Immature natural killer cell (primary cell): ENCODE data around the gene ARHGEF1. TPM values are rescaled to one million over a fixed set of nuclear protein-coding genes. Genes with fewer than 3 reads are reported as not detected.
A peak's percentile ranks its signal among the peaks of the same experiment; 100 is the strongest.
"Not testable (repeated sequence)": the region's sequence is repeated elsewhere in the genome, so short reads cannot be mapped to it uniquely, and the experiment has no call there.

Experiments used
- DNase-seq, 3 donors: peaks; one replicate each; pipeline ENCODE4 v3.0.0; 2022; ENCODE audit warnings: mixed read lengths in 1 of 3
- H3K27ac Mint-ChIP-seq, 6 donors: one replicate each; pipeline ENCODE4 v1.8.0; 2020; ENCODE audit warnings: mixed read lengths in 6 of 6, mild to moderate bottlenecking in 5 of 6, inconsistent platforms in 4 of 6, moderate library complexity in 3 of 6
- H3K27me3 Mint-ChIP-seq, 3 donors: one replicate each; pipeline ENCODE4 v1.8.0; 2020 to 2021; ENCODE audit warnings: low read depth in 3 of 3, mild to moderate bottlenecking in 3 of 3, mixed read lengths in 3 of 3, moderate library complexity in 3 of 3, inconsistent platforms in 1 of 3
- H3K36me3 Mint-ChIP-seq, 3 donors: one replicate each; pipeline ENCODE4 v1.8.0; 2020; ENCODE audit warnings: mixed read lengths in 3 of 3, inconsistent platforms in 2 of 3, mild to moderate bottlenecking in 2 of 3
- H3K4me1 Mint-ChIP-seq, 2 donors: one replicate each; pipeline ENCODE4 v1.8.0; 2020; ENCODE audit warnings: inconsistent platforms in 2 of 2, mild to moderate bottlenecking in 2 of 2, mixed read lengths in 2 of 2, moderate library complexity in 1 of 2
- H3K4me3 Mint-ChIP-seq, 5 donors: one replicate each; pipeline ENCODE4 v1.8.0; 2020; ENCODE audit warnings: mild to moderate bottlenecking in 5 of 5, mixed read lengths in 5 of 5, inconsistent platforms in 3 of 5, moderate library complexity in 3 of 5
- H3K9me3 Mint-ChIP-seq, 6 donors: one replicate each; pipeline ENCODE4 v1.8.0; 2020; ENCODE audit warnings: mild to moderate bottlenecking in 6 of 6, mixed read lengths in 6 of 6, inconsistent platforms in 4 of 6, moderate library complexity in 3 of 6
- polyA plus RNA-seq, 3 donors: library from polyadenylated mRNA; unstranded; fragments of 300-500 nt; fragmentation: Illumina TruSeq; gene quantifications; one replicate each; pipeline ENCODE4 v1.2.3, GENCODE V29; 2021

The ARHGEF1 gene
- polyA plus RNA-seq, 3 donors from 2014 or later: 129 to 394 (median 156) TPM

- H3K4me1 Mint-ChIP-seq: peaks cover 56% of the 10 kb centered on the region in 2 donors
- H3K27ac Mint-ChIP-seq: peak overlapping the region; percentile 61 to 94 (median 84)
- no peaks in the 10 kb centered on the region for H3K9me3 Mint-ChIP-seq
- peak overlapping the region in 1 of 5 donors; percentile 35 for H3K4me3 Mint-ChIP-seq
- DNase-seq: no peak
- peaks cover 8 to 27% (median 10%) of the 10 kb centered on the region in 3 donors for H3K36me3 Mint-ChIP-seq
- peaks cover 8 to 16% (median 10%) of the 10 kb centered on the region in 3 donors for H3K27me3 Mint-ChIP-seq
Observed at GRCh38 chr19:41868120-41868988, 14.6 kb upstream of the ARHGEF1 start.

- no peak overlapping the region for H3K4me3 Mint-ChIP-seq
Observed at GRCh38 chr19:41868989-41869300, 14.0 kb upstream of the ARHGEF1 start.

DNA sequence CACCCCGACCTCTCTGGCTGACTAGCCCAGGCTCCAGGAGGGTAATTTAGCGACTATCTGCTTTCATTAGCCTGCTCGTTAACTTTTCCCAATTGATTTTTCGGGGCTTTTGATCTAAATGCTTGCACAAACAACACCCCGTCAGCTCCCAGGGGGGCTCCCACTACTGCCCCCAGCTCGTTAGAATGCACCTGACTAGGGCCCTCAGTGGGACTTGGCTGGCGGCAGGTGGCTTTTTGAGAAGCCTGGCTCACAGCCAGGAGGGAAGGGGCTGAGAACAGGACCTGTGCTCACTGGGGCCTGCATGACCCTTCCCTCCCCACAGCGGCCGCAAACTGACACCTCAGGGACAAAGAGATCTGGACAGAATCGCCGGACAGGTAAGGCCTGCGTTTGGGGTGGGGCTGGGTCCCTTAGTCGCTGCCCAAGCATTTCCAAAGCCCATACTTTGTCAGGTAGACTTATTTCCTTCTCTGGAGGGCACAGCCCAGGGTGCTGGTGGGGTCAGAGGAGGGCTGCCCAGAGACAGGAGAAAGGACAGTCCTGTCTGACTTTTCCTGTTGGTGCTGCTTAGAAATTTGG lies 13.5 kb upstream of the ARHGEF1 start:
- Mint-ChIP-seq H3K4me1 (peaks cover 49 to 57% of the 10 kb centered on the region in 2 donors), H3K36me3 (peaks cover 3 to 20% (median 5%) of the 10 kb centered on the region in 3 donors), H3K27me3 (peaks cover 8 to 16% (median 11%) of the 10 kb centered on the region in 3 donors), H3K9me3 (no peaks in the 10 kb centered on the region), H3K27ac (peak overlapping the region; percentile 84 to 98 (median 92)), H3K4me3 (no peak overlapping the region)
- DNase-seq: no peak

More at GRCh38 chr19:41868989-41869300, 14.0 kb upstream of the ARHGEF1 start:
- Mint-ChIP-seq H3K27me3 (peaks cover 8 to 16% (median 11%) of the 10 kb centered on the region in 3 donors), H3K9me3 (no peaks in the 10 kb centered on the region), H3K27ac (peak overlapping the region in 5 of 6 donors; percentile 50 to 94 (median 73)), H3K36me3 (peaks cover 6 to 24% (median 8%) of the 10 kb centered on the region in 3 donors), H3K4me1 (peaks cover 54 to 57% of the 10 kb centered on the region in 2 donors)
- no peak for DNase-seq

DNA sequence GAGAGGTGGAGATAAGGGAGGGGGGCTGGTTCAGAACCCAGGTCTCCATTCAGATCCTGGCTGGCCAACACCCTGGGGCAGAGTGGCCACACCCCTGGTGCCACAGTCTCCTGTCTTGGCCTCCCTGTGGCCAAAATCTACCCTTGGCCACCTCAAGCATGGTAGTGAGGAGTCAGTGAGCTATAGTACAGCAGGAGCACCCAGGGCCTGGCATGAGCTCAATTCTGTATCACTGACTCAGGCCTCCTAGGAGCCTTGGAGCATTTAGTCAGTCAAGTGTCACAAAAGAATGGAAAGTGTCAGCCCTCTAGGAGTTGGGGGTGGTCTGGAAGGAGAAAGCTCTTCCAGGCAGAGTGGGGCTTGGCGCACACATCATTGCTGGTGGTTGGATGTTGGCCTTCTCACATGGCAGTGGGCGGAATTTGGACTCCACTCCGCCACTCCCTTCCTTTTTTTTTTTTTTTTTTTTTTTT lies 12.5 kb upstream of the ARHGEF1 start:
- Mint-ChIP-seq H3K9me3 (no peaks in the 10 kb centered on the region), H3K36me3 (peaks cover 0 to 16% (median 5%) of the 10 kb centered on the region in 3 donors), H3K4me1 (peaks cover 49 to 64% of the 10 kb centered on the region in 2 donors), H3K4me3 (peak overlapping the region in 3 of 5 donors; percentile 31 to 66 (median 58)), H3K27ac (peak overlapping the region; percentile 87 to 98 (median 92)), H3K27me3 (peaks cover 12 to 20% (median 13%) of the 10 kb centered on the region in 3 donors)
- no peak for DNase-seq

DNA sequence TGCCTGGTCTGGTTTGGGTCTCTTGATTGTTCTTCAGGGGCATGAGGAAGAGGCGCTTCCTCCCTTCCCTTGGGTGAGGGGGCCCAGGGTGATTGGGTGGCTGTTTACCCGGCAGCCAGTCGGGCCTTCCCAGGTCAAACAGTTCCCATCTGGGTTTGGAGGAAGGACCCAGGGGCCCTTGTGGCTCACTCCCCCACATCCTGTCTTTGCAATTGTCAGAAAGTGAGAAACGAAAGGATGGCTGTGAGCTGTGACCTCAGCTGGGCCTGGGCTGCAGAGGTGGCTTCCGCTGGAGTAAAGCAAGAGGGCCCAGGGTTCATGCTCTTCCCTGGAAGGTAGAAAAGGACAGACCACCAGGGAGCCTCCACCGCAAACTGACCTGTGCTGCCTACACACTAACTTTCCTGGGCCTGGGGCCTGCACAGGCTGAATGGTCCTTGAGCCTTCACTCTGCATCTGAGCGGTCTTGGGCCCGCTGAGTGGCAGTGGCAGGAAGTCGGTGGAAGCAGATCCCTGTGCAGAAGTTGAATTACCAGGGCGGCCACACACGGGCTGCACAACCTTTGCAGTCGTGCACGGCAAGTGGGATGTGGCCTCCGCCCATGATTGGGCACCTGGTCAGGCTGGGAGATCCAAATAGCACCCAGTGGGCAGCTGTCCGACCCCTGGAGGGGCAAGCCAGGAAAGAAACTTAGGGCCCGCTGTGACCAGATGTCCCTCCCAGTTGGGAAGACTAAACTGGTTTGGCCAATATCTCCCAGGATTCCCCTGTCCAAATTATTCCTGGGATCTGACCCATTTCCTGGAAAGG lies 11.2 kb upstream of the ARHGEF1 start:
- peak overlapping the region; percentile 76 to 86 (median 81) for H3K4me3 Mint-ChIP-seq
- peaks cover 0 to 16% (median 5%) of the 10 kb centered on the region in 3 donors for H3K36me3 Mint-ChIP-seq
- peaks cover 17 to 23% (median 18%) of the 10 kb centered on the region in 3 donors for H3K27me3 Mint-ChIP-seq
- H3K27ac Mint-ChIP-seq: peak overlapping the region; percentile 94 to 100 (median 98)
- peaks cover 61 to 73% of the 10 kb centered on the region in 2 donors for H3K4me1 Mint-ChIP-seq
- peak; percentile 81 to 84 (median 83) for DNase-seq
- no peaks in the 10 kb centered on the region for H3K9me3 Mint-ChIP-seq

GRCh38 chr19:41872384-41872774 lies 10.6 kb upstream of the ARHGEF1 start:
- Mint-ChIP-seq H3K27ac (peak overlapping the region; percentile 94 to 100 (median 98)), H3K4me3 (peak overlapping the region; percentile 18 to 53 (median 35)), H3K9me3 (no peaks in the 10 kb centered on the region), H3K36me3 (peaks cover 0 to 16% (median 5%) of the 10 kb centered on the region in 3 donors), H3K27me3 (peaks cover 17 to 23% (median 19%) of the 10 kb centered on the region in 3 donors), H3K4me1 (peaks cover 67 to 79% of the 10 kb centered on the region in 2 donors)
- no peak for DNase-seq

- H3K9me3 Mint-ChIP-seq: no peaks in the 10 kb centered on the region
Observed at GRCh38 chr19:41872775-41873647, 10.0 kb upstream of the ARHGEF1 start.

DNA sequence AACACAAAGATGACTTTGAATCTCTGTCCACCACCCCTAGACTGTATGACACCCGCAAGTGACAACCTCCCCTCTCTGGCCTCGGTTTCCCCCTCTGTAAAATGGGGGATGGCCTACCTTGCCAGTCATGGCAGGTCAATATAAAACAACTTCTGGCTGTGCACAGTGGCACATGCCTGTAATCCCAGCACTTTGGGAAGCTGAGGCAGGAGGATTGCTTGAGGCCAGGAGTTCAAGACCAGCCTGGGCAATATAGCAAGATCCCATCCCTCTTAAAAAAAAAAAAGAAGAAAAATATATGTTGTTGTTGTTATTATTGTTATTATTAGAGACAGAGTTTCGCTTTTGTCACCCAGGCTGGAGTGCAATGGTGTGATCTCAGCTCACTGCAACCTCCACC lies 7.0 kb upstream of the ARHGEF1 start:
- Mint-ChIP-seq H3K4me3 (peak overlapping the region; percentile 62 to 87 (median 83)), H3K27ac (peak overlapping the region; percentile 98 to 100 (median 99)), H3K4me1 (peaks cover 55 to 90% of the 10 kb centered on the region in 2 donors), H3K27me3 (peaks cover 17 to 20% (median 19%) of the 10 kb centered on the region in 3 donors)
- DNase-seq, H3K36me3 Mint-ChIP-seq, H3K9me3 Mint-ChIP-seq: not testable (repeated sequence)

More at GRCh38 chr19:41872775-41873647, 10.0 kb upstream of the ARHGEF1 start:
- peak overlapping the region; percentile 64 to 76 (median 75) for H3K4me3 Mint-ChIP-seq
- peaks cover 0 to 12% (median 5%) of the 10 kb centered on the region in 3 donors for H3K36me3 Mint-ChIP-seq
- H3K4me1 Mint-ChIP-seq: peaks cover 68 to 82% of the 10 kb centered on the region in 2 donors
- peak overlapping the region; percentile 94 to 100 (median 98) for H3K27ac Mint-ChIP-seq
- peak; percentile 67 for DNase-seq
- peaks cover 17 to 23% (median 19%) of the 10 kb centered on the region in 3 donors for H3K27me3 Mint-ChIP-seq

DNA sequence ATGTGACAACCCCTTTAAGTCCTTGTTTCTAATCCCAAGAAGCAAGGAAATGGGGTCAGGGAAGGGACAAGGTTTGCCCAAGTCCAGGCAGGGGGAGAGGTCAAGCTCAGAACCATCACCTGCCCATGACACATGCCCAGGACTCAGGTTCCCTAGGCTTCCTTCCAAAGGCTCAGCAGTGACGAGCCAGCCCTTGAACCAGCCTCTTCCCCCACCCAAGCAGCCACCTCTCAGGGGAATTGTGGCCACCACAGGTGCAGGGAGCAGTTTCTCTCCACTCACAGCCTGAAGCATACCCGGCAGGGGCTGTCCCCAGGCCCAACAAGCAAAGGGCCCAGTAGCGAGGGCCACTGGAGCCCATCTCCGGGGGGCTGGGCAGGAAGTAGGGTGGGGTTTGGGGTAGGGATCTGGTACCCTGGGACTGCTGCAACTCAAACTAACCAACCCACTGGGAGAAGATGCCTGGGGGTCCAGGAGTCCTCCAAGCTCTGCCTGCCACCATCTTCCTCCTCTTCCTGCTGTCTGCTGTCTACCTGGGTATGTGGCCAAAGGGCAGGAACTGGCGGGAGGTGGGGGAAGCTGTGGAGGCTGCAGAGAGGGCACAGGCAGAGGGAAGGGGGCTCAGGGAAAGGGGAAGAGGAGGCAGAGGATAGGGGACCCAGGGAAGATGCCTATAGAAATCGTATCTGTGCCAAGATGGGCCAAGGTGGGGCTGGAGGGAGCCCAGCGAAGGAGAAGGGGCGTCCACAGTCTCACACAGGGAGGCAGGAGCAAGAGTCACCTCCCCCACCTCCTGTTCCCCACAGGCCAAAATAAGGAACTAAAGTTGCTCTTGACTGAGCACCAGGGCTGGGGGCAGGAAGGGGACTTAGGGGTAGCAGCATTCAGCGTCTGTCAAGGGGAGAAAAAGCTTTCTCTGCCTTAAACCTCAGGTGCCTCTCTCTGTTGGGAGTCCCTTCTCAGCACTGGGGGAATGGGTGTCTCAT lies 5.8 kb upstream of the ARHGEF1 start, which contains the start of gene CD79A:
CD79A (plus strand) TSS at position 433 of the 986 bp plus-strand sequence; CDS start at position 459, 26 bp downstream.
- no peaks in the 10 kb centered on the region for H3K9me3 Mint-ChIP-seq
- H3K27me3 Mint-ChIP-seq: peaks cover 9 to 17% (median 9%) of the 10 kb centered on the region in 3 donors
- H3K27ac Mint-ChIP-seq: peak within 1 kb of the TSS; percentile 98 to 100 (median 99)
- no peak for DNase-seq
- peak within 1 kb of the TSS; percentile 49 to 87 (median 73) for H3K4me3 Mint-ChIP-seq
- peaks cover 46 to 85% of the 10 kb centered on the region in 2 donors for H3K4me1 Mint-ChIP-seq
- H3K36me3 Mint-ChIP-seq: no peaks in the 10 kb centered on the region

DNA sequence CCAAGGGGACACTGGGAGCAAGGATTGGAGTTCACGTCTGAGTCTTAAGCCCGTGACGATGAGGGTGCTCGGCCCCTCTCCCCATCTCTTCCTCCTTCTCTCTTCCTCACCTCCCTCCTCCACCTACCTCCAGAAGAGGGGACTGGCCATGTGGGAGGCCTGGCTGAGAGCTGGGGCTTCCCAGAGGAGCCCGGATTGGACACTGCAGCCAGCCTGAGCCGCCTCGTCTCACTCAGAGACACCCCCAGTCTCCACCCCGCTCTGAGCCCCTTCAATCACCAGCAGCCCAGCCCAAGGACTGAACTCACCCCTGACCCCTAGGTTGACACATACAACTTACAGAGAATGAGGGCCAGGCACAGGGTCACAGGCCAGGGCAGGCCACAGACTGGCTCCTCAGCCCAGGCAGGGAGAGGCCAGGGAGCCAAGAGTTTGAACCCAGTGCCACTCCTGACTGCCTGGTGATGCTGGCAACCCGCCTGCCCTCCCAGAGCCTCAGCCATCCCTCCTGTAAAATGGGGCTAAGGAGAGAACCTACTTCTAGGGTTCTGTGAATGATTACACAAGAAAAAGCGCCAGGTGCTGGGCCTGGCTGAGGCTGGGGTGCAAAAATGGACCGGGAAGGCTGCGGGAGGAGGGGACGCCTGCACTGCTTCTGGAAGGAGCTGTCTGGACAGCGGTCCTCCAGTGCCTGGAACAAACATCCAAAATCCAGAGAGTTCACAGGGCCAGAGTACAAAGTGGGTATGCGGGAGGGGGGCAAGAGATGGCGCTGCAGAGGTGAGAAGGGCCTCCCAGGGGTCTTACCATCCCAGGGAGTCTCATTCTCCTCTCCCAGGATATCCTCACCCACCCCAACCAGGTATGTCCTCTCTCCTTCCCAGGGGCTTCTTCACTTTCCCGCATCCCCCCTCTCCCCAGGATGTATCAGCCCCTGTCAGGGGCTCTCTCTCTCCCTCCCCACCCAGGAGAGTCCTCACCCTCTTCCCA lies 4.8 kb upstream of the ARHGEF1 start:
- no peak for DNase-seq
- H3K36me3 Mint-ChIP-seq: no peaks in the 10 kb centered on the region
- peak overlapping the region in 3 of 5 donors; percentile 26 to 64 (median 59) for H3K4me3 Mint-ChIP-seq
- peaks cover 43 to 80% of the 10 kb centered on the region in 2 donors for H3K4me1 Mint-ChIP-seq
- H3K9me3 Mint-ChIP-seq: no peaks in the 10 kb centered on the region
- peaks cover 13 to 16% (median 15%) of the 10 kb centered on the region in 3 donors for H3K27me3 Mint-ChIP-seq
- peak overlapping the region; percentile 98 to 100 (median 99) for H3K27ac Mint-ChIP-seq
